Measurements from ENCODE around the gene TPSG1. TPM values are rescaled to one million over a fixed set of nuclear protein-coding genes. Genes with fewer than 3 reads are reported as not detected.

Gene TPSG1
- total and polyA plus RNA-seq, 8 donors: 0.34 to 0.92 (median 0.35) TPM; not detected in 5

GRCh38 chr16:1220841-1221627 is 4.0 kb downstream of the TPSG1 start:
- no peak for ATAC-seq
- intact Hi-C loops (cut with DNase I): no loop called here
- no peak for DNase-seq

GRCh38 chr16:1220098-1220728 is 4.9 kb downstream of the TPSG1 start:
- no peak for TF ChIP-seq CTCF (IDR thresholded peaks at IDR 0.05)
- intact Hi-C loops (cut with DNase I): no loop called here
- DNase-seq (no peak), ATAC-seq (no peak)
- Histone ChIP-seq H3K4me3 (no peak overlapping the region), H3K27ac (no peak overlapping the region), H3K4me1 (no peaks in the 10 kb centered on the region), H3K9me3 (no peaks in the 10 kb centered on the region), H3K36me3 (no peaks in the 10 kb centered on the region), H3K27me3 (peaks cover 0 to 42% of the 10 kb centered on the region in 2 donors)

More at GRCh38 chr16:1220841-1221627, 4.0 kb downstream of the TPSG1 start:
- peaks cover 0 to 41% of the 10 kb centered on the region in 2 donors for H3K27me3 ChIP-seq
- no peak overlapping the region for H3K4me3 ChIP-seq
- no peaks in the 10 kb centered on the region for H3K9me3 ChIP-seq
- no peak for TF ChIP-seq CTCF (IDR thresholded peaks at IDR 0.05)
- no peaks in the 10 kb centered on the region for H3K36me3 ChIP-seq
- no peak overlapping the region for H3K27ac ChIP-seq
- H3K4me1 ChIP-seq: no peaks in the 10 kb centered on the region

GRCh38 chr16:1218930-1219611 is 6.0 kb downstream of the TPSG1 start:
- Histone ChIP-seq H3K27me3 (peaks cover 0 to 38% of the 10 kb centered on the region in 2 donors), H3K36me3 (no peaks in the 10 kb centered on the region), H3K9me3 (no peaks in the 10 kb centered on the region), H3K4me1 (no peaks in the 10 kb centered on the region), H3K4me3 (no peak overlapping the region), H3K27ac (no peak overlapping the region)
- intact Hi-C loops (cut with DNase I): no loop called here
- DNase-seq (no peak), ATAC-seq (no peak)
- TF ChIP-seq CTCF (IDR thresholded peaks at IDR 0.05): no peak

- H3K9me3 ChIP-seq: no peaks in the 10 kb centered on the region
Measured at GRCh38 chr16:1218061-1218929, 6.8 kb downstream of the TPSG1 start.

More at GRCh38 chr16:1218061-1218929, 6.8 kb downstream of the TPSG1 start:
- Histone ChIP-seq H3K27ac (no peak overlapping the region), H3K4me1 (no peaks in the 10 kb centered on the region), H3K4me3 (no peak overlapping the region), H3K27me3 (peaks cover 0 to 36% of the 10 kb centered on the region in 2 donors), H3K36me3 (no peaks in the 10 kb centered on the region)
- ATAC-seq (no peak), DNase-seq (no peak)
- intact Hi-C loops (cut with DNase I): no loop called here
- TF ChIP-seq CTCF (IDR thresholded peaks at IDR 0.05): no peak

All from left lung (tissue), 10 donors.